HEK293 (cell line): ENCODE results near the gene ZNF385C.

Experiments
- ZBTB20 ChIP-seq: fragments of 450-650 bp; formaldehyde crosslinking; IDR thresholded peaks from 2 replicates; pipeline ENCODE4 v1.5.1; 2016; ENCODE audit warnings: missing biosample characterization, missing genetic modification characterization
- ZBTB7A ChIP-seq: fragments of 450-650 bp; formaldehyde crosslinking; IDR thresholded peaks from 2 replicates; pipeline ENCODE4 v1.5.1; 2016; ENCODE audit warnings: low read depth, missing biosample characterization, missing genetic modification characterization
- ZNF292 ChIP-seq: fragments of 450-650 bp; formaldehyde crosslinking; IDR thresholded peaks from 2 replicates; pipeline ENCODE4 v1.5.1; 2016; ENCODE audit warnings: low read depth, missing biosample characterization, missing genetic modification characterization, borderline replicate concordance
- TF ChIP-seq, protein P1 (sequence below): fragments of 450-650 bp; formaldehyde crosslinking; IDR thresholded peaks from 2 replicates; pipeline ENCODE4 v1.5.1; 2016; ENCODE audit warnings: missing biosample characterization, missing genetic modification characterization
- TF ChIP-seq, protein P2 (sequence below): fragments of 450-650 bp; formaldehyde crosslinking; IDR thresholded peaks from 2 replicates; pipeline ENCODE4 v1.5.0; 2017; ENCODE audit warnings: missing biosample characterization, missing genetic modification characterization, borderline replicate concordance

DNA sequence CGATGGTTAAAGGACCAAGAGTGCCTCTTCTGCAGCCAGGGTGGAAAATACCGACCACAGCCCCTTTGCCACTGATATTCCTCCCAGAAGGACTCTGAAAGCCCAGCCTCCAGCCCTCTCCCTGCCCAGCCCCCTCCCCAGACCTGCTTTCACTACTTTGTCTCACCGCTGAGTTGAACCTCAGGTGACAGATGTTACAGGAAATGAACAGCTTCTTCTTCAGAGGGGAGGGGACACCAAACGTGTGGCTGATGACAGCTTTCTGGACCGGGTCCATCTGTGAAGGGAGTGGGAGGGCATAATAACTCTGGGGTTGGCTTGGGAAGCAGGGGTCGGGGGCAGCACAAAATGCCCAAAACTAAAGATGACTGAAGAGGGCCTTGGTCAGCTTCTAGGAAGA is 64.2 kb downstream of the ZNF385C start:
- TF ChIP-seq ZBTB20 (no peak), ZBTB7A (no peak), ZNF292 (no peak)
- TF ChIP-seq, protein P1, sequence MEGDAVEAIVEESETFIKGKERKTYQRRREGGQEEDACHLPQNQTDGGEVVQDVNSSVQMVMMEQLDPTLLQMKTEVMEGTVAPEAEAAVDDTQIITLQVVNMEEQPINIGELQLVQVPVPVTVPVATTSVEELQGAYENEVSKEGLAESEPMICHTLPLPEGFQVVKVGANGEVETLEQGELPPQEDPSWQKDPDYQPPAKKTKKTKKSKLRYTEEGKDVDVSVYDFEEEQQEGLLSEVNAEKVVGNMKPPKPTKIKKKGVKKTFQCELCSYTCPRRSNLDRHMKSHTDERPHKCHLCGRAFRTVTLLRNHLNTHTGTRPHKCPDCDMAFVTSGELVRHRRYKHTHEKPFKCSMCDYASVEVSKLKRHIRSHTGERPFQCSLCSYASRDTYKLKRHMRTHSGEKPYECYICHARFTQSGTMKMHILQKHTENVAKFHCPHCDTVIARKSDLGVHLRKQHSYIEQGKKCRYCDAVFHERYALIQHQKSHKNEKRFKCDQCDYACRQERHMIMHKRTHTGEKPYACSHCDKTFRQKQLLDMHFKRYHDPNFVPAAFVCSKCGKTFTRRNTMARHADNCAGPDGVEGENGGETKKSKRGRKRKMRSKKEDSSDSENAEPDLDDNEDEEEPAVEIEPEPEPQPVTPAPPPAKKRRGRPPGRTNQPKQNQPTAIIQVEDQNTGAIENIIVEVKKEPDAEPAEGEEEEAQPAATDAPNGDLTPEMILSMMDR (tag by site-specific recombination) = no peak
- TF ChIP-seq, protein P2, sequence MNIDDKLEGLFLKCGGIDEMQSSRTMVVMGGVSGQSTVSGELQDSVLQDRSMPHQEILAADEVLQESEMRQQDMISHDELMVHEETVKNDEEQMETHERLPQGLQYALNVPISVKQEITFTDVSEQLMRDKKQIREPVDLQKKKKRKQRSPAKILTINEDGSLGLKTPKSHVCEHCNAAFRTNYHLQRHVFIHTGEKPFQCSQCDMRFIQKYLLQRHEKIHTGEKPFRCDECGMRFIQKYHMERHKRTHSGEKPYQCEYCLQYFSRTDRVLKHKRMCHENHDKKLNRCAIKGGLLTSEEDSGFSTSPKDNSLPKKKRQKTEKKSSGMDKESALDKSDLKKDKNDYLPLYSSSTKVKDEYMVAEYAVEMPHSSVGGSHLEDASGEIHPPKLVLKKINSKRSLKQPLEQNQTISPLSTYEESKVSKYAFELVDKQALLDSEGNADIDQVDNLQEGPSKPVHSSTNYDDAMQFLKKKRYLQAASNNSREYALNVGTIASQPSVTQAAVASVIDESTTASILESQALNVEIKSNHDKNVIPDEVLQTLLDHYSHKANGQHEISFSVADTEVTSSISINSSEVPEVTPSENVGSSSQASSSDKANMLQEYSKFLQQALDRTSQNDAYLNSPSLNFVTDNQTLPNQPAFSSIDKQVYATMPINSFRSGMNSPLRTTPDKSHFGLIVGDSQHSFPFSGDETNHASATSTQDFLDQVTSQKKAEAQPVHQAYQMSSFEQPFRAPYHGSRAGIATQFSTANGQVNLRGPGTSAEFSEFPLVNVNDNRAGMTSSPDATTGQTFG = no peak
